Activated naive CD4-positive, alpha-beta T cell treated with anti-CD3 and anti-CD28 coated beads, Interleukin-2, amount 50 U/mL, for 16 hours (primary cell): ENCODE data around the gene APOD.

ENCODE experiments used
- DNase-seq: peaks from one replicate; pipeline ENCODE4 v3.0.0-alpha.2; 2020

Gene APOD

DNA sequence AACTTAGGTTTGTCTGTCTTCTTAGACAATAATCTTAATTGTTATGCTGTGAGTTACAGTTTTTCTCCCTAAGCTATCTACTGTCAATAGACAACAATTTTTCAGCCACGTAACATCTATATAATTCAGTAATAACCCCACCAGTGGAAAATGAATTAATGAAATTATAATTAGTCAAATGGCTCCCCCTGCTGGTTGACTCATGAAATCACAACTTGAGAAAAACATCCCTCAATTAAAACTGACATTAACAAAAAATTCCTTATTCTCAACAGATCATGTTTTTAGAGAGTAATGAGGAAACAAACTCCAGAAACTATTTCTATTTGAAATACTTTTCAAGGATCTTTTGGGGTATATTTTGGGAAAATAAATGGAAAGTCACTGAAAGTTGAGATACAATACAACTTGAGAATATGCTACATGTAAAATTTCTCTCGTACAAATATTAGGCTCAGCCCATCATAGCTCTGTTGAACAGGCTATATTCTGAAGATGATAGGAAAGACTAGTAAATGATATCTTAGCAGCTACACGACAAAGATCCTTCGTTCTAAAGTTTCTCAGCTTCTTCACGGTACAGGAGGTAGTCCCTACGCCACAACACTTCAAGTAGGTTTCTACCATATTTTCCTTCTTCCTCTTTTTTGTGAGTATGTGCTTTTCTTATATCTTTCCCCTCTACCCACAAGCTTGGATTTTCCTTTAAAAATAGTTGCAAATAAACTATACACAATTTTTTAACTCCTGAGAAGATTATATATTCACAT is 61.3 kb downstream of the APOD start:
- no peak for DNase-seq
